Vagina (tissue), 2 donors: ENCODE data around the gene UGT2B17.

Experiments
- CTCF ChIP-seq, 3 experiments: fragments of 450-650 bp in 2 of 3; fragments of 200-600 bp in 1 of 3; sonication (generic) in 1 of 3; IDR thresholded peaks; one replicate each; pipeline ENCODE4 v1.5.1; 2017 to 2019; ENCODE audit warnings: antibody characterized with exemption in 3 of 3, mild to moderate bottlenecking in 2 of 3, moderate library complexity in 2 of 3
- POLR2AphosphoS5 ChIP-seq, 2 donors: sonication (generic); formaldehyde crosslinking; IDR thresholded peaks; one replicate each; pipeline ENCODE4 v1.9.0; 2017; ENCODE audit warnings: antibody characterized with exemption in 2 of 2, mild to moderate bottlenecking in 2 of 2, low read depth in 1 of 2; ENCODE audit not compliant: insufficient read depth in 1 of 2

GRCh38 chr4:68615699-68616422 lies 39.7 kb upstream of the UGT2B17 start:
- no peak for TF ChIP-seq CTCF (IDR thresholded peaks at IDR 0.05)
- no peak for TF ChIP-seq POLR2AphosphoS5 (IDR thresholded peaks at IDR 0.05; ENCODE audit: insufficient read depth in 1 of 2, low read depth in 1 of 2)
